ENCODE results near the gene LLGL2.
A peak's percentile ranks its signal among the peaks of the same experiment; 100 is the strongest.

LLGL2 gene

DNA sequence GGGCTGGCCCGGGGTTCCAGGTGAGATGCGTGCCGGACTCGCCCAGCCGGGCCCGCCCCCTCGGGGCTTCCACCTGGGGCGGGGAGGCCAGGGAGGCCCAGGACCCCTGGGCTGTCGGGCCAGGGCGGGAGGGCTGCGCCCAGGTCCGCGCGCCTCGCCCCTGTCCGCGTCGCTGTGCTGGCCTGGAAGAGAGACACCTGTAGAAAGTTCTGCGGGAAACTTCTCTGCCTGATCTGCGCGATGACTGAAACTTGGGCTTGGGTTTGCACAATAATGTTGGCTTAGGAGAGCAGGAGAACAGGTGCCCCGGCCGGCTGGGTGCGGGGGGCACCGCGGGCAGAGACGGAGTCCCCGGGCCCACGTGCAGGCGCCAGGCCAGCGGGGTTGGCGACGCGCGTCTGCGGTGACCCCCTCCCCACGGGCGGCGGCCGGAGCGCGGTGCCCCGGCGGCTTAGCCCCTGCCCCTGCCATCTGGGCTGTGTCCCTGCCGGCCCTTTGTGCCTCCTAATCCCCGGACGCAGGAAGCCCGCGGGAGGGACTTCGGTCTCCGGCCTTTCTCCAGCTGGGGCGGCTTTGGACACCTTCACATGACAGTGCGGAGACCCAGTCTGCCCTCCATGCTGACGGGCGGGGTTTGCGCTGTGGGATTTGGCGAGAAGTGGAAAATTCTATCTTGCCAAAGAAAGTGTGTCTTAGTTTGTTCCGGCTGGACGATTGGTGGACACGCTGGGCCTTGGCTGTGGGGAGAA lies 483 bp downstream of the LLGL2 start:
- DNase-seq, result no peak

DNA sequence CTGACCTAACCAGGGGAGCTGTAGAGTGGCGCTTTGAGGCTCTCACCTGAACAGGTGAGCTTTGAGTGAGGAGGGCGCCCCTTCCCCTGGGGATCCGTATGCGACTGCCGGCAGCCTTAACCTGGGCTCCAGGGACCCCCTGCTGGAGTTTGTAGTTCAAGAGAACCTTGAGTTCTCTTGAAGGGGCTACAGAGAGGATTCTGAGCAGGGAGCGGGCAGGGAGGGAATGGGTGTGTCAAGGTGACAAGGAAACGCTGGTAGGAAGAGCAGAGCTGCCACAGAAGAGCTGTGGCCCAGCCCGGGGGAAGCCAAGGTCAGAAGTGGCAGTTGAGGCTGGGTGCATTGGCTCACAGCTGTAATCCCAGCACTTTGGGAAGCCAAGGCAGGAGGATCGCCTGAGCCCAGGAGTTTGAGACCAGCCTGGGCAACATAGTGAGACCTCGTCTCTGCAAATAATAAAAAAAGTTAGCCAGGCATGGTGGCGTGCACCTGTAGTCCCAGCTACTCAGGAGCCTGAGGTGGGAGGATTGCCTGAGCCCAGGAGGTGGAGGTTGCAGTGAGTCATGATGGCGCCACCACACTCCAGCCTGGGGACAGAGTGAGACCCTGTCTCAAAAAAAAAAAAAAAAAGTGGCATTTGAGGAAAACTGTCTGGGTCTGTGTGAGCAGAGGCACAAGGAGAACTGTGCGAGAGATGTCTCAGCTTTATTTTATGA lies 1.2 kb downstream of the LLGL2 start:
- DNase-seq, result no peak

DNA sequence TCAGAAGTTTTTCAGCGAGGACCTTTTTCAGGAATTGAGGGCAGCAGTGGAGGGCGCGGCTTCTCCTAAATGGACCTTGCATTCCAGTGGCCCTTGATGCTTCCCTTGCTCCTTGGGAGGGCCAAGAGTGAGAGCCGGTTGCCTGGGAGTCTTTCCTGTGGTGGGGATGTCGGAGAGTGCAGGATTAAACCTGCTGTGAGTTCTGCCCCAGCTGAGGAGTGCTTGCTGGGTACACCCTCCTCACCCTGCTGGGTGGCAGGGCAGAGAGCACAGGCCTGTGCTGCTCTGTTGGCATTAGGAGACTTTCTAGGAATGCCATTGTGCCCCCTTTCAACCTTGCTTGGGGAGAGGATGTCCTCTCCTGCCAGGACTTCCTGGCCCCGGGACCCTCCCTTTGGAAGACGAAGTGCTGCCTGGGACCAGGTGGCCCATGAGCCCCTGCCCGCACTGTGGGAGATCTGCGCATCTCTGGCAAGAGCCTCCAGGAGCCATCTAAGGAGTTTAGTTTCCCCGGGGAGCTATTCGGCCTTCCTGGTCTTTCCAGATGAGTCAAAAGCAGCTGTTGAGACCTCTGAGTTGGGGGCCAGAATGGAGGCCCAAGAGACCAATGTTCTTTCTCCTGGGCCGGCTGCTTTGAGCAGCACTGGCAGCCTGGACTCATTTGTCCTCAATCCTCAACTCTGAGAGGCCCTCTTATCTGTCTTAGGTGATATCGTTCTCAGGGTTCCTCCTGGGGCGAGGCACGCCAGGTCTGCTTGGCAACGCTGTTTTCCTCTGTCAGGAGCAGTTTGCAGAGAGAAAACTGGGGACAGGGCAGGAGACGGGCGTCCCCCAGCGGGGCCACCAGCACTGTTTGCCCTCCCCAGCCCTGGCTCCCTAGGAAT lies 5.6 kb downstream of the LLGL2 start:
- no peak for DNase-seq

DNA sequence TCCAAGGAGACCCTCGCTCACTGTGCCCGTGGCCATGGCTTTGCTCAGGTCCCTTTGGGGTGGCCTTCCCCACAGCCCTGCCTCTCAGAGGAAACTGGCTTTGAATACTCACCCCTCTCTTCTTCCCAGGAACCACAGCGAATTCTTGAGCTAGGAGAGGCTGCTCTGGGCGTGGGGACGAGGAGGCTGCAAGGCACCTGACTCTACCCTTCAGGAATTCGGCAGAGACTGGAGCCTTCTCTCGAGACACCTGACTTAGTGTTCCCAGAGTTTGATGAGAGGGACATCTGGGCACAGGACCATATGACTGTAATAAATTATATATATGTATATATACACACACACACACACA lies 6.2 kb downstream of the LLGL2 start:
- DNase-seq, result no peak

DNA sequence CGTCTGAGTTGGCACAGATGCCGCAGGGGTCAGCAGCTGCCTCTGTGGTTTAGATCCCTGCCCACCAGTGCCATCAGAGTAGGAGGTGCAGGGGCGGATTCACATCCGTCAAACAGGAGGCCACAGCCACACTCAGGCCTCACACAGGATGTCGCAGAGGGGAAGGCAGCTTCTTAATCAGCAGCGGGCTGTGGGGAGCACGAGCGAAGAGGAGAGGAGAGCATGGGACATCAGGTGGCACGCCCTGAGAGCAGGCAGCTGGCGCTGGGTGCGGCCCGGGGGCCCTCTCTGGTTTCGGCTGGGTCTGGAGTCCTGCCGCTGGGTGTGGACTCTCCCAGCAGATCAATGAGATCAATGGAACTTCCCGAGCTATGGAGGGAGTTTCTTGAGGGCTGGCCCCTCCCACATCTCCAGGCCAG lies 9.6 kb downstream of the LLGL2 start:
- no peak for DNase-seq

DNA sequence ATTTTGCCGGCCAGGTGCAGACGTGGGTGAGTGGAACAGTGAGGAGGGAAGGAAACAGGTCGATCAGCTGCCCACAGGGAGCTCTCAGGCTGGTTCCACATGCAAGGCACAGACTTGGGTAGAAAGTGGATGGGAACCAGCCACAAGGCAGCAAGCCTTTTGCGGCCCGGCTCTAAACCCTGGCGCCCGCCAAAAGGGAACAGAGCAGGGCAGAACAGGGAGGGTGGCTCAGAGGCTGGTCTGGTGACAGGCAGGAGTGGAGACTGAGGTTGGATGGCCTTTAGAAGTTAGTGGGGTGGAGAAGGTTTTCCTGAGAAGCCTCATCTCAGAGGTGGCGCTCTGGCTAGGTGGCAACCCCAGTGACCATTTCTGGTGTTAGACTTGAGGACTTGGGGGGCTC lies 10.4 kb downstream of the LLGL2 start:
- no peak for DNase-seq

DNA sequence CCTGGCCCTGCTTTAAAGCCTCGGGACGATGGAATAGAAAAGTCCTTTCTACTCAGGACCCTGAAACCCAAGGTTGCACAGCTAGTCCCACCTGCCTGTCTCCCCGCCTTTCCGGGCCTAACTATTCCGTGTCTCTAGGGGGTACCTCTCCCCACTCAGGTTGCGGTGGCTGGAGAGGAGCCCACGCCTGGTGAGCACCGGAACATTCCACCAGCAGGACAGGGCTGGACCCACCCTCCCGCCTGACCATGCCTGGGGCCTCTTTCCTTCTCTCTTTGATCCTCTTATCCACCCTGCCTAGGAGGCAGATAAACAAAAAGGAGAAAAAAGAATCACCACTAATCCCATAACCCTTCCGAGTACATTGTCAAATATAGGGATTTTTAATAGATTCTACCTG lies 10.9 kb downstream of the LLGL2 start:
- DNase-seq, result no peak

DNA sequence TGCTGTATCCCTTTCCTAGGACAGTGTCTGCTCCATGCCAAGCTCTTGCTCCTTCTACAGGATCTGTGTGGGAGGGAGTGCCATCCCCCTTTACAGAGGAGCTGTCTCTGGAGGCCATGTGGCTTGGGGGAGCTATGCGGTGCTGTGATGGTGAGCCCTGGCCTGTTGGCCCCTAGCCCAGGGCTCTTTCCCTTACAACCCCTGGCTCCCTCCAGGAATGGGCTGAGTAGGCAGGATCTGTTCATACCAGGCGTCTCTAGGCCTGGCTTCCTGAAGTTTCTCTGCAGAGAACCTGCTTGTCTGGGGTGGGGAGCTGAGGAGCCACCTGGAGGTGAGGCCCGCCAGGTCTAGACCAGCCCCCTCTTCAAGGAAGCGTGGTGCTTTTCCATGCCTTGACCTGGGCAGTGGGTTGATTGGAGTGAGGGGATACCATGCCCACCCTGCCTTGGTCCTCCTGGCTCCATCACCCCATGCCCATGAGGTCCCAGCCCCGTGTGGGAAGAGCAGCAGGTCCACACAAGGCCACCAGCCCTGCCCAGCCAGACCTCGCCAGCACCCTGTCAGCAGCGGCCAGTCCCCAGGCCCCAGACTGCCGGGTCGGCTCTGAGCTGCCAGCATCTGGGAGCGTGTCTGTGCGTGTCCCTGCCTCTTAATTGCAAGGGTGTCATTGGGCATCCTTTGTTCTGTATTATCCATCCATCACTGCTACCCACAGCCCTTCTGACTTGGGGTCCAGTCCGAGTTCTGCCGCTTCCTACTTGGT lies 14.7 kb downstream of the LLGL2 start:
- DNase-seq, result no peak

DNA sequence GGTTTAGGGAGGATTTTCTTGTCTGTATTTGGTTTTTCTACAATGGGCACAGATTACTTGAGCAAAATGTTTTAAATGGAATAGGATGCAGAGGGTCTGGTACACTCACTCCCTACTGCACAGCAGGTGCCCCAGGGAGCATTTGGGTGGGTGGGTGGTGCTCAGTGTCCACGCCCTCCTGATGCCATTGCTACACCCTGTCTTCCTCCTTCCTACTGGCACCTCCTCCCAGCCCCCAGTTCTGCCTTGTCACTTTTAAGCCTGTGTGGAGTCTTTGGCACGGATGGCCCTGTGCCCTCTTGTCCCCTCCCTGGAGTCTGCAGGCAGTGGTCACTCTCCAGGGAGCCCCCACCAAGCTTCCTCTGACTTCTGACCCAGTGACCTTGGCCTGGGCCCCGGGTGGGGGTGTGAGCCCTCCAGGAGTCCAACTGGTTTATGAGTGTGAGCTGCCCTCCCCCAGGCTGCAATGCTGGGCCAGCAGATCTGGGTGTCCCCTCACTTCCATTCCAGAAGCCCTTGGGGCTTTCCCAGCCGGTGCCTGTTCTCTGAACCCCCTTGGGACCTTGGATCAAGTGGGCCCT lies 15.5 kb downstream of the LLGL2 start:
- DNase-seq, result no peak

DNA sequence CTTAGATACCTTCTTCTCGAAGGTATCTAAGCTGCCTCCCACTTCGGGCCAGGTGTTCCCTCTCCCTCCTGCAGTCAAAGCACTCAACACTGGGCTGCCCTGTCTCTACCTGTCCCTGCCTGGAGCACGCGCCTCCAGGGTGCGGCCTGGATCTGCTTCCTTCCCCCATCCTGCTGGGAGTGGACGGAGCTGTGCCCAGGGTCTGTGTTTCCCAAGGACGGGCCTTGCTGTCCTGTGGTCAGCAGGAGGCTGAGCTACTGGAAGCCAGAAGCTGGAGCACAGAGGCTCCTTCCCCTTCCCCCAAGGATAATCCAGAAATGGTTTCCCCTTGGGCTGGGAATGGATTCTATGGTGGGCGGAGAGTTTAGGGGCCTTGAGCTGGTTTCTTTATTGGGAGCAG lies 16.7 kb downstream of the LLGL2 start:
- DNase-seq, result no peak

DNA sequence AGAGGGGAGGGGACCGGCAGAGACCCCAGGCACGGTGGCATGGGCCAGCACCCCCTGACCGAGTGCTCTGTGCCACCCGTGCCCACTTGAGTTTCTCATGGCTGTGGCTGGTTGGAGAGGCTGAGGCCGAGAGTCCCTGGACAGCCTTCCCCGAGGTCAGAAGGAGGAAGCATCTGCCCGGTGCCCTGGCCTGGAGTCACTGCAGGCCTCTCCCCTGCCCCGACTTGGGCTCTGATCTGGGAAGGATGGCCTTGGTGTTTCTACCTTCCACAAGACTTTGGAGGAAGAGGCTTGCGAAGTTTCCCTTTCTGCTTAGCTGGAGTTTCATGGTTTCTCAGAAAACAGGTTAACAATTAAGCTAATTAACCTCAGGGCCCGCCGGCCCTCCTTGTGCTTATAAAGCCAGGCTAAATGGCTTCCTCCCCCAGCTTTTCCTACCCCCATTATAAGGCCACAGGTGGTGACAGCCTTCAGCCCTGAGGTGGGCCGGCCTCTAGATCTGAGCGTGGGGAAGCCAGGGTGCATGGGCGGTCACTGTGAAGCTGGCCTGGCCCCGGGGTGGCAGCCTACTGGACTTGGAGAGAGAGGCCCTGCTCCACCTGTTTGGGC lies 17.3 kb downstream of the LLGL2 start:
- DNase-seq, result no peak

DNA sequence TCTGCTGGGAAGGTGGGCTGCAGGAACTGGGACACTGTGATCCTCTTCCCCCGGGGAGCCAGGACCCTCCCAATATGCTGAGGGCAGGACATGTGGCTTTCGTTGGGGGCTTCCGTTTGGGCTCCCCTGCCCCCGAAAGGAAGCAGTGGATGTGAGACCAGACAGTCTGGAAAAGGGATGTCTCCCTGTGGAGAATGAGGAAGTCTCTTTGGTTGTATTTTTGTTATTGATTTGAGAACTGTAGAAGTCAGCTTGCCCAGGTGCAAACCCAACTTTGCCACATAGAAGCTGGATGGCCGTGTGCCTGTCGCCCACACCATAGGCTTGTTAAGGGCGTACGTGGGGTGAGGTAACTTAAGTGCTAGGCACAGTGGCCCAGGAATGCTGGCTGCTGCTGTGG lies 18.8 kb downstream of the LLGL2 start:
- DNase-seq, result no peak

DNA sequence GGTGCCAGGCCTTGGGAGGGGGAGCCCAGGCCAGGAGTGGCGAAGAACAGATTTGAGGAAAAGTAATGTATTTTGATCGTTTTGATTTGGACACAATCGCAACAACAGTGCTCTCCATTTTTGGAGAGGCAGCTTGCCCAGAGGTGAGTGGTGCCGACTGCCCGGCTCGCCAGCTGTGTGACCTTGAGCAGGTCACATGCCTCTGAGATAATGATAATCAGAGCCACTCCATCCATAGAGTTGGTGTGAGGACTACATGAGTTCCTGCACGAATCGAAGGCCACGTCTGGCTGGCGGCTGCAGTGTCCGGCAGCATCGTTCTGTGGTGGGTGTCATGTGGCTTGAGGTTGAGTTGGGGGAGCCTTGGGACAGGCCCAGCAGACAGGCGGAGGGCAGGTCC lies 20.7 kb downstream of the LLGL2 start:
- no peak for DNase-seq

DNA sequence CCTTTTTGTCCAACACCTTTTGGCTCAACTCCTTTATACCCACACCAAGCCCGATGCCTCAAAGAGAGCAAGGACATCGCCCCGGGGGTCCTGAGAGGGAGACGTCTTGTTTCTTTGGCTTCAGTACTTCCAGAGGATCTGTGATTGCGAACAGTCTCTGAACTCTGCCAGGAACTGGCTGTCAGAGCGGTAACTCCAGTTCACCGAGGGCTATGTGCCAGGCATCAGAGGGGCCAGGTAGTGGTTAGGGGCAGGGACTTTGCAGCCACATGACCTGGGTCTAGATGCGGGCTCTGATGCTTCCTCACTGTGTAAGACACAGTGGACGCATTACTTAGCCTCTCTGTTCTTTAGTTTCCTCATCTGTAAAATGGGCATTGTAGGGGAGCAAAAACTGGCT lies 21.6 kb downstream of the LLGL2 start:
- no peak for DNase-seq

DNA sequence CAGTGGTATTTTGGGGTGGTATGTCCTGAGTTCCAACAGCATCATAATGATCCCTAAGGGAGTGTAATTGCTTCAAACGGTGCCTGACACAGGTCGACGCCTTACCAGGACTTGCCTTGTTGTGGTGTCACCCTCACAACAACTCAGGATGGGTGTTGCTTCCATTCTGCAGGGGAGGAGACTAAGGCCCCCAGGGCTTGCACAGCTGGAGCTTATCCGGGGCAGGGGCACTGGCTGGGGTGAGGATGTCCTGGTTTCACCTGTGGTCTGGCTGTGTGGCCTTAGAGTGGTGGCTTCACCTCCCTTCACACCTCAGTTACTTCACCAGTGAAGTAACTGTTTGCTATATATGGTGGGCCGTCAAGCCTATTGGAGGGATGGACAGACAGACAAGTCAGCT lies 23.3 kb downstream of the LLGL2 start:
- no peak for DNase-seq

DNA sequence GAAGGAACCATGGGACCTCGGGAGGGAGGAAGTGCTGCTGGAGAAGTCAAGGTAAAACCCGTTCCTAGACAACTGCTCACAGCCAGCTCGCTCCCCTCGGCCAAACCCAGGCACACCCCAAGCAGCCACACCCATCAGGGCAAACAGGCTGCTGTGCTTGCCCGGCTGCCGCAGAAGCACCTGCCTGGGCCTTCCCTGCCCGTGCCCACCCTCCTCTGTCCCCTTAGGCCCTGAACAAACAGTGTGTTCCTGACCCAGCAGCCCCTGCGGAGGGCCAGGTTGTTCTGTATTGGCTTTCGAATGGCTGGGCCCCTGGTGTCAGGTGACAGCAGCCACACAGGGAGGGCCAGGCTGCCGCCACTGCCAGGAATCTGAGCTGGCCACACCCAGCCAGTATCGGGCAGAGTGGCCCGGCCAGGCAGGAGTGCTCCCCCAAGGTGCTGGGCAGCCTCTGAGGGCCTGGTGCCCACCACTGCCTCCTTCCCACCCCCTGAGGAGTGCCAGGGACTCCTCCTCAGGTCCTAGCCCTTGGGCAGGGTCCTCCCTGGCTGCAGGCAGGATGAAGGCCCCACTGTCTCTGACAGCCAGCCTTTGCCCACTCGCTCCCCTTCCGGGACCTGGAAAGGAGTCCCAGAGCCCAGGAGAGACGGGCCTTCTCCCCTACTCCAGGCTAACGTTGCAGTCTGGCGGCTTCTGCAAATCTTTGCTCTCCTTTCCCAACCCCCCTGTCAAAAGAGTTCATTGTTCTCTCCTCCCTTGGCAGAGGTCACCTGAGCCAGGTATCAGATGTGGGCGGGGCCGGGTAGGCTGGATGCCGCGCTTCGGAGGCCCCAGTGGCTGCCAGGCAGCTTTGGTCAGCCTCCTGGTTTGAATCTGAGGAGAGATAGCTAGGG lies 24.0 kb downstream of the LLGL2 start:
- DNase-seq, result peak; percentile 52

DNA sequence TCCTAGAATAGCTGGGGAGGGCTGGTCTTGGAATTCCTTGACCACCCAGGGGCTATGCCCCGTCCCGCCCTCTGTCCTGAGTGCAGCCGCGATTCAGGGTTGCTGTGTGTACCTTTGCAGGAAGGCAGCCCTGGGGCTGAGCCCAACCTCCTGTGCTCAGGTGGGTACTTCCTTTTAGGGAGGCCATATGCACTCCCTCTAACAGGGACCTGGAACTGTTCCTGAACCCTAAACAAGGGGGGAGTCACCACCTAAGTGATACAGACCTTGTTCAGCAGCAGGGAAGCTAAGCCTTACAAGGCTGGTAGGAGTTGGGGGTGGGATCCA lies 24.6 kb downstream of the LLGL2 start:
- DNase-seq, result no peak

DNA sequence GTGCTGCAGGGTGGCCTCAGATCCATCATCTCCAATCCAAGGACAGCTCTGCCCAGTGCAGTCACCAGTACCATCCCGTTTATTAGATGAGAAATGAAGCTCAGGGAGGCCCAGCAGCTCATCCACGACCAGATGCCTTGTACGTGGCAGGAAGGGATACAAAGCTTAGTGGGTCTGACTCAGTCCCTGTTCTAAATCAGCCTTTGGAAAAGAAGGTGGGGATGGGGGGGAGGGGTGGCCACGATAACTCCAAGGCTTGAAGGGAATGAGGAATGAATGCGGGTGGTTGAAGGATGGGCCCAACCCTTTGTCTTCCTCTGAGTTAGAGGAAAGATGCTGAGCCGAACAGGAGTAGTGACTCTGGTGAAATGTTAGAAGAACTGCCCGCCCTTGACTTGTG lies 25.8 kb downstream of the LLGL2 start:
- DNase-seq, result no peak

DNA sequence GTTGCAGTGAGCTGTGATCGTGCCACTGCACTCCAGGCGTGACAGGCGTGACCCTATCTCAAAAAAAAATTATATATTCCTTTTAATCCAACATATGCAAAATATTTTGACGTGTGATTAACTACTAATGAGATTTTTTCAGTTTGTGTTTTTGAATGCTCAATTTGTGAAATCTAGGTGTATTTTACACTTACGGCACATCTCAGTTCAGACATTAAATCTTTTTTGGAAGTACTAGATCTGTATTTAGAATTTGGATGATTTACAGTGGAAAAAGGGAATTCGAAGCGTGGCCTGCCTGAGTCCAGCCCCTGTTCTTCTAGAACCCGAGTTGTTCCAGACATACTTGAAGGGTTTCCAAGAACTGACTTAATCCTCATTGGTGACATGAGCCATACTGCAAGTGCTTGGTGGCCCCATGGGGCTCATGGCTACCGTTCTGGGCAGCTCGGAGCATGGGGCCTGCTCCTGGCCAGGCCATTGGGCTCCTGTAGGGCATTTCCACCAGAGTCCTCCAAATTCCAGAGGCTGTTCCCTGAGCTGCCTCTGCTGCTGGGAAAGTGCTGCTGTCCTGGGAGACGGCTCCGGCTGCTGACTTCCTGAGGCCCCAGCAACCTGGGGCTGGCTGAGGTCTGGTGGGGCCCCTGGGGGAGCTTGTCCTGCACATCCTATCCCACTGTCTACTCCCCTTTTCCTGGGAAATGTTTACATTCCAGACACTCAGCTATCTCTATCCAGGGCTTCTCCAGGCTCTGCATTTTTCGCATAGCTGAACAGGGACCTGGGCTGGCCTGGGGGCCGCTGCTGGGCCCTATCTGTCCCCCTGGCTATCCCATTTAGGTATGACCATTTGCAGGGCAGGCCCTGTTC lies 27.2 kb downstream of the LLGL2 start:
- DNase-seq, result no peak

Measured in NCI-H1092 (cell line).